Measurements from ENCODE around the gene ICA1. TPM values are rescaled to one million over a fixed set of nuclear protein-coding genes. Genes with fewer than 3 reads are reported as not detected.

Gene ICA1
- total RNA-seq, 2 donors from 2014 or later, result 71.2 to 115 TPM

DNA sequence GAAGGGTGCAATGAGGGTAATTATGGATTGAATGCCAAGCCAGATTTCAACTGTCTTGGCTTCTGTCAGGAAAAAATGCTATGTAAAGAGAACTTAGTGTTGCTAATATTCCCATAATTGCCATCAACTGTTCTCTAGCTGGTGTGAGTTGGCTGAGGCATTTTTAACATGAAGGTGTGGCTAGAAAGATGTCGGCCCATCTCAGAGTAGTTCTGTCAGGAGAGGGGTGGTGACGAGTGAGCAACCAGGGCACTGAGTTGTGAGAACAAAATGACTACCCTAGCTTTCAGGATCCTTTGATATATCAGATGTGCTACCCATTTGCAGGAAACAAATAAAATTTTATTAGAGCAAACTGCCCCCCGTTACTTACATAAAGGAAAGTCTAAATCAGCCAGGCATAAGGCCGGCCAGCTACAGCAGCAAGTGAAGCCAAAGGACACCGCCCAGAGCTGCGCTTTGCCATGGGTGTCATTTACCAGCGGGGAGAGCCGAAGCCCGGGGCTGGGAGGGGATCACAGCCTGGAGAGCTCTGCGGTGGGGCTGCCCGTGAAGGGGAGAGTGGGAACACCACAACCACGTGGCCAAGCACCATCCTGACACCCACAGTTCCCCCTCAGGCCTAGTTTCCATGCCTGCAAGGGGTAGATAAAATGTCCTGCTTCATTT lies 141.4 kb downstream of the ICA1 start:
- Histone ChIP-seq H3K9me3 (no peaks in the 10 kb centered on the region), H3K27me3 (no peaks in the 10 kb centered on the region), H3K4me1 (no peaks in the 10 kb centered on the region), H3K27ac (no peak overlapping the region), H3K36me3 (replicated peaks in 1 of 2; ENCODE audit: insufficient read depth in 1 of 2, low read depth in 2 of 2) (no peaks in the 10 kb centered on the region), H3K4me3 (no peak overlapping the region)
- DNase-seq (no peak), ATAC-seq (no peak)
- TF ChIP-seq POLR2A (IDR thresholded peaks at IDR 0.05), result no peak
- TF ChIP-seq, protein P1, sequence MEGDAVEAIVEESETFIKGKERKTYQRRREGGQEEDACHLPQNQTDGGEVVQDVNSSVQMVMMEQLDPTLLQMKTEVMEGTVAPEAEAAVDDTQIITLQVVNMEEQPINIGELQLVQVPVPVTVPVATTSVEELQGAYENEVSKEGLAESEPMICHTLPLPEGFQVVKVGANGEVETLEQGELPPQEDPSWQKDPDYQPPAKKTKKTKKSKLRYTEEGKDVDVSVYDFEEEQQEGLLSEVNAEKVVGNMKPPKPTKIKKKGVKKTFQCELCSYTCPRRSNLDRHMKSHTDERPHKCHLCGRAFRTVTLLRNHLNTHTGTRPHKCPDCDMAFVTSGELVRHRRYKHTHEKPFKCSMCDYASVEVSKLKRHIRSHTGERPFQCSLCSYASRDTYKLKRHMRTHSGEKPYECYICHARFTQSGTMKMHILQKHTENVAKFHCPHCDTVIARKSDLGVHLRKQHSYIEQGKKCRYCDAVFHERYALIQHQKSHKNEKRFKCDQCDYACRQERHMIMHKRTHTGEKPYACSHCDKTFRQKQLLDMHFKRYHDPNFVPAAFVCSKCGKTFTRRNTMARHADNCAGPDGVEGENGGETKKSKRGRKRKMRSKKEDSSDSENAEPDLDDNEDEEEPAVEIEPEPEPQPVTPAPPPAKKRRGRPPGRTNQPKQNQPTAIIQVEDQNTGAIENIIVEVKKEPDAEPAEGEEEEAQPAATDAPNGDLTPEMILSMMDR (IDR thresholded peaks at IDR 0.05), result no peak
- WGBS, 2 donors, result 94% methylated on average over 12 of the region's 12 CpGs
- intact Hi-C loops (cut with DNase I), result no loop called here

DNA sequence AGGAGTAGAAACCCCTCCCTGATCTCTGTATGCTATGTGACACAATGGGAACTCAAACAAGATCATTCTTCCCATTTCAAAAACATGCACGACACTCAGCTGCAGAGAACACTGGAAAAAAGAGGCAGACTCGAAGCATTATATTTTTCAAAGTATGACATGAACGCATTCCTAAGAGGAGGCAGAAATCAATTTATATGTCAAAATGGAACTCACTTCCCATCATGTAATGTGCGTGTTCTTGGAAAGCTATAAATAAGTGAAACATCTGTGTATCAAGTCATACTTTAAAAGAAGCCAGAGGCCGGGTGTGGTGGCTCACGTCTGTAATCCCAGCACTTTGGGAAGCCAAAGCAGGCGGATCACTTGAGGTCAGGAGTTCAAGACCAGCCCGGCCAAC lies 142.7 kb downstream of the ICA1 start:
- 87 to 92% methylated on average over 8 of the region's 8 CpGs for WGBS, 2 donors

DNA sequence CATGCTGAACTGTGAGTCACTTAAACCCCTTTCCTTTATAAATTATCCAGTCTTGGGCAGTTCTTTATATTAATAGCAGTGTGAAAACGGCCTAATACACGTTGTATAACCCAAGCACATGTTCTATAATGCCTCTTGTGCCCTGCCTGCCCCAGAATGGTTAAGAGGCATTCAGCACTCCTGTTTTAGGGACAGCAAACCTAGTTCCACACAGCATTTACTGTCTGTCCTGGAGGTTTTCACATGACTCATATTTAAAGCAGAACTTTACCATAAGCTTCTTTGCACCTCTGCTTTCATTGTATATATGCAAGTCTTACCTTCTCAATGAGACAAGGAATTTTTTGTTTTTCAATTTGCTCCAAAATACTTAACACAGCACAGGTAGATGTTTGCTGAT lies 144.8 kb downstream of the ICA1 start:
- no peaks in the 10 kb centered on the region for H3K9me3 ChIP-seq
- ATAC-seq (no peak), DNase-seq (no peak)
- intact Hi-C loops (cut with DNase I), result no loop called here
- no peak overlapping the region for H3K4me3 ChIP-seq
- H3K27me3 ChIP-seq, result no peaks in the 10 kb centered on the region
- H3K4me1 ChIP-seq, result no peaks in the 10 kb centered on the region
- TF ChIP-seq POLR2A (IDR thresholded peaks at IDR 0.05), result no peak
- H3K36me3 ChIP-seq (replicated peaks in 1 of 2; ENCODE audit: insufficient read depth in 1 of 2, low read depth in 2 of 2), result no peaks in the 10 kb centered on the region
- 67 to 94% methylated on average over 2 of the region's 2 CpGs for WGBS, 2 donors
- no peak overlapping the region for H3K27ac ChIP-seq

More for the DNA sequence above, 142.7 kb downstream of the ICA1 start:
- DNase-seq (no peak), ATAC-seq (no peak)
- Histone ChIP-seq H3K4me1 (no peaks in the 10 kb centered on the region), H3K27me3 (no peaks in the 10 kb centered on the region), H3K36me3 (replicated peaks in 1 of 2; ENCODE audit: insufficient read depth in 1 of 2, low read depth in 2 of 2) (no peaks in the 10 kb centered on the region), H3K27ac (no peak overlapping the region), H3K9me3 (no peaks in the 10 kb centered on the region), H3K4me3 (no peak overlapping the region)
- TF ChIP-seq, protein P1 (IDR thresholded peaks at IDR 0.05), result no peak
- no peak for TF ChIP-seq POLR2A (IDR thresholded peaks at IDR 0.05)
- intact Hi-C loops (cut with DNase I), result no loop called here

DNA sequence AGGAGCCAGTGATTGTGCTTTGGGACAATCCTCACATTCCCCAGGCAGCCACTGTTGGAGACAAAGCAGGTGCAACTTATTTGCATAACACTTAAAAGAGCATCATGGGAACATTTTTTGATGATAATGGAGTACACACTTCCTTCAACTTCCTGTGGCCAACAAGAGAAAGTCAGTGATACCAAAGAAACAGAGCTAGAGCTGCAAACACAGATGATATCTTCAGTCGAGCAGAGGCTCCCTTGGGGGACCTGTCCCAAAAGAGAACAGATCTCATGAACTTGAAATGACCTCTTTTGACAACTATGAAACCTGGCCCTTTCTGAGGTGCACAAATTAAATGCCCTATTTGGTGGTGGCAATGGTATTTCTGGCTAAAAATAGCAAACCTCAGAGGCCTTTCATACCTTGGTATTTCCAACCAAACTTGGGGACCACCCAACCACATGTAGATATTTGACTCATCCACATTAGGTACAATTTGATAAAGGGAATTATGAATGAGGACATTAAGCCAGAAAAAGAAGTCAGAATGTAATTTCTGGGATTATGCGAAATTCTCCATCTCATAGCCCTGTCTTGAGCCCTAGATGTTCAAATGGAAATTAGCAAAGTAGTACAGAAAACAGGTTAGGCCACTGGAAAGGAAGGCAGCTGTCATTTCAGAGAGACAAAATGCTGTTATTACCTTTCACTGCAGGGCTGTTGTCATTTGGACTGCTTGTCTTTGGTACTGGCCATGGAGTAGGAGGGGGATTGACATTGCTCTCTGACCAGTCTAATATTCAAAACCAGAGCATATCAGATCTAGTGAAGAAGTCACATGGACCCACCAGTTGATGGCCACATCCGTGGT lies 146.2 kb downstream of the ICA1 start:
- no peak for TF ChIP-seq POLR2A (IDR thresholded peaks at IDR 0.05)
- TF ChIP-seq, protein P1 (IDR thresholded peaks at IDR 0.05), result no peak
- H3K4me3 ChIP-seq, result no peak overlapping the region
- no peak for DNase-seq
- H3K4me1 ChIP-seq, result no peaks in the 10 kb centered on the region
- 82 to 83% methylated on average over 3 of the region's 3 CpGs for WGBS, 2 donors
- H3K27me3 ChIP-seq, result no peaks in the 10 kb centered on the region
- ATAC-seq, result no peak
- intact Hi-C loops (cut with DNase I), result no loop called here
- H3K27ac ChIP-seq, result no peak overlapping the region
- H3K9me3 ChIP-seq, result no peaks in the 10 kb centered on the region
- no peaks in the 10 kb centered on the region for H3K36me3 ChIP-seq (replicated peaks in 1 of 2; ENCODE audit: insufficient read depth in 1 of 2, low read depth in 2 of 2)

DNA sequence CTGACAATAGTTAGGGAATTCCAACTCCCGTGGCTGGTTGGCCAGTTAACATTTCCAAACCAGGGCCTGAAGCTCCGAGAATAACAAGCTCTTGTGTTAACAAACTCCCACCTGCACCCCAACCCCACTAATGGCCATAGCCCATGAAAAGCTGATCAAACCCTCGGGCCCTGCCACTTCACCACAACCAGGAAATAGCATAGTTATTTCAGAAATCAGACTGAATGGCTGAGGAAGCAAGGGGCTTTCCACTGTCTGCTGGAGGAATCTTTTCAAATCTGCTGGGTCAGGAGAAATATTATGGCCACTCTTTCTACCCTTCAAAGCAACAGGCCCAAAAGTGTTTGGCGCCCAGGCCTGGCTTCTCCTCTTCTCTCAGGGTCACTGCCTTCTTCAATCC lies 147.8 kb downstream of the ICA1 start:
- no peak for DNase-seq
- intact Hi-C loops (cut with DNase I), result no loop called here
- Histone ChIP-seq H3K4me3 (no peak overlapping the region), H3K27ac (no peak overlapping the region), H3K27me3 (no peaks in the 10 kb centered on the region), H3K9me3 (no peaks in the 10 kb centered on the region), H3K36me3 (replicated peaks in 1 of 2; ENCODE audit: insufficient read depth in 1 of 2, low read depth in 2 of 2) (no peaks in the 10 kb centered on the region), H3K4me1 (no peaks in the 10 kb centered on the region)
- 94 to 95% methylated on average over 4 of the region's 4 CpGs for WGBS, 2 donors
- TF ChIP-seq, protein P1 (IDR thresholded peaks at IDR 0.05), result no peak
- no peak for TF ChIP-seq POLR2A (IDR thresholded peaks at IDR 0.05)
- no peak for ATAC-seq

Data from body of pancreas (tissue), 4 donors.